ENCODE measurements around the gene FIBIN. TPM values are rescaled to one million over a fixed set of nuclear protein-coding genes. Genes with fewer than 3 reads are reported as not detected.
A peak's percentile ranks its signal among the peaks of the same experiment; 100 is the strongest.

Gene FIBIN
- total and polyA plus RNA-seq, 2 donors from 2014 or later = 14.5 to 85.4 TPM

DNA sequence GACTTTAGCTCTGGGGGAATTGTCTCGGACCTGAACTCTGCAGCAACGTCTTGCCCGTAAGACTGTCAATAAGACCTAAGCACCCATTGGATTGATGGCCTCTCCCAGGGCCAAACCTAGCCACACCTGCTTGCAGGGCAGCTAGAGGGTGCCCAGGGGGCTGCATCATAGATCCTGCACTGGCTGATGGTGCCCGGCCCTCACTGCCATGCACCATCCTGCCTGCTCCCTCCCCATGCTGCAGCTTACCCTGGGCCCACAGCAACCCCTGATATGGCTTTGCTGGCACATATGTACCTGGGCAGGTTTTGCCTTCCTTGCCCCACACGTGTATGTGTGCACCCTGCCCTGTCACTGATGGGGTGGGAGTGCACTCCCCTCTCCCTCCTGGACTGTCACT is 37.8 kb downstream of the FIBIN start:
- DNase-seq = peak in 1 of 5 donors; percentile 63

DNA sequence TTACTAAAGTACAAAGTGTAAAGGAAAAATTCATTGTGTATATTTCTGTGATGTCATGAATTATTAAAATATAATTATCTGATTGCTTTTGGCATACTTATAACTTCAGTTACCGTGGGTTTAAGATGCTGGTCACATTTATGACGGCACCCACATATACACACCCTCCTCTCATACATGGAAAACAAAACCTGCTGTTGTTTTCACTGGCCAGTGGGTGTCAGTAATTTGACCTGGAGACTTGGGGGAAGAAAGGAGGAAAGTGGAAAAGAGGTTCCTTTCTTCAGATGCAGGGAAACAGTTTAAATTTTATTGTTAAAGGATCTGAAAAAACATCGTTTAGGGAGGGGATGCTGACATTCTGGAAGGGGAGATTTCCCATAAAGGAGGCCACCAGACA is 46.0 kb downstream of the FIBIN start:
- FAIRE-seq = no peak
- TF ChIP-seq, protein P1, sequence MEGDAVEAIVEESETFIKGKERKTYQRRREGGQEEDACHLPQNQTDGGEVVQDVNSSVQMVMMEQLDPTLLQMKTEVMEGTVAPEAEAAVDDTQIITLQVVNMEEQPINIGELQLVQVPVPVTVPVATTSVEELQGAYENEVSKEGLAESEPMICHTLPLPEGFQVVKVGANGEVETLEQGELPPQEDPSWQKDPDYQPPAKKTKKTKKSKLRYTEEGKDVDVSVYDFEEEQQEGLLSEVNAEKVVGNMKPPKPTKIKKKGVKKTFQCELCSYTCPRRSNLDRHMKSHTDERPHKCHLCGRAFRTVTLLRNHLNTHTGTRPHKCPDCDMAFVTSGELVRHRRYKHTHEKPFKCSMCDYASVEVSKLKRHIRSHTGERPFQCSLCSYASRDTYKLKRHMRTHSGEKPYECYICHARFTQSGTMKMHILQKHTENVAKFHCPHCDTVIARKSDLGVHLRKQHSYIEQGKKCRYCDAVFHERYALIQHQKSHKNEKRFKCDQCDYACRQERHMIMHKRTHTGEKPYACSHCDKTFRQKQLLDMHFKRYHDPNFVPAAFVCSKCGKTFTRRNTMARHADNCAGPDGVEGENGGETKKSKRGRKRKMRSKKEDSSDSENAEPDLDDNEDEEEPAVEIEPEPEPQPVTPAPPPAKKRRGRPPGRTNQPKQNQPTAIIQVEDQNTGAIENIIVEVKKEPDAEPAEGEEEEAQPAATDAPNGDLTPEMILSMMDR (IDR thresholded peaks at IDR 0.05; ENCODE audit: borderline replicate concordance, extremely low read depth, insufficient read depth) = no peak
- Histone ChIP-seq H3K36me3 (ENCODE audit: control insufficient read depth in 2 of 3, insufficient read depth in 3 of 3, low read length in 3 of 3) (no peaks in the 10 kb centered on the region), H3K9me3 (ENCODE audit: control insufficient read depth in 2 of 3, insufficient read depth in 1 of 3, low read length in 3 of 3) (peaks cover 0 to 11% (median 0%) of the 10 kb centered on the region in 3 donors), H3K4me3 (ENCODE audit: low read length in 3 of 3) (no peak overlapping the region), H3K9ac (ENCODE audit: low read length in 3 of 3) (no peak overlapping the region), H3K27me3 (ENCODE audit: control insufficient read depth, insufficient read depth, low read length) (no peaks in the 10 kb centered on the region), H3K4me1 (ENCODE audit: control insufficient read depth in 2 of 3, insufficient read depth in 2 of 3, low read depth in 1 of 3, low read length in 3 of 3) (peaks cover 0 to 8% (median 5%) of the 10 kb centered on the region in 3 donors), H3K27ac (ENCODE audit: low read depth in 2 of 2, low read length in 2 of 2) (no peak overlapping the region)
- no peak for DNase-seq
- intact Hi-C loops (cut with DNase I) = no loop called here

More for the DNA sequence above, 37.8 kb downstream of the FIBIN start:
- intact Hi-C loops (cut with DNase I) = no loop called here
- Histone ChIP-seq H3K4me1 (ENCODE audit: control insufficient read depth in 2 of 3, insufficient read depth in 2 of 3, low read depth in 1 of 3, low read length in 3 of 3) (no peaks in the 10 kb centered on the region), H3K9ac (ENCODE audit: low read length in 3 of 3) (no peak overlapping the region), H3K4me3 (ENCODE audit: low read length in 3 of 3) (no peak overlapping the region), H3K9me3 (ENCODE audit: control insufficient read depth in 2 of 3, insufficient read depth in 1 of 3, low read length in 3 of 3) (peaks cover 0 to 15% (median 0%) of the 10 kb centered on the region in 3 donors), H3K36me3 (ENCODE audit: control insufficient read depth in 2 of 3, insufficient read depth in 3 of 3, low read length in 3 of 3) (no peaks in the 10 kb centered on the region), H3K27ac (ENCODE audit: low read depth in 2 of 2, low read length in 2 of 2) (no peak overlapping the region), H3K27me3 (ENCODE audit: control insufficient read depth, insufficient read depth, low read length) (no peaks in the 10 kb centered on the region)
- TF ChIP-seq, protein P1 (IDR thresholded peaks at IDR 0.05; ENCODE audit: borderline replicate concordance, extremely low read depth, insufficient read depth) = no peak
- FAIRE-seq = no peak

DNA sequence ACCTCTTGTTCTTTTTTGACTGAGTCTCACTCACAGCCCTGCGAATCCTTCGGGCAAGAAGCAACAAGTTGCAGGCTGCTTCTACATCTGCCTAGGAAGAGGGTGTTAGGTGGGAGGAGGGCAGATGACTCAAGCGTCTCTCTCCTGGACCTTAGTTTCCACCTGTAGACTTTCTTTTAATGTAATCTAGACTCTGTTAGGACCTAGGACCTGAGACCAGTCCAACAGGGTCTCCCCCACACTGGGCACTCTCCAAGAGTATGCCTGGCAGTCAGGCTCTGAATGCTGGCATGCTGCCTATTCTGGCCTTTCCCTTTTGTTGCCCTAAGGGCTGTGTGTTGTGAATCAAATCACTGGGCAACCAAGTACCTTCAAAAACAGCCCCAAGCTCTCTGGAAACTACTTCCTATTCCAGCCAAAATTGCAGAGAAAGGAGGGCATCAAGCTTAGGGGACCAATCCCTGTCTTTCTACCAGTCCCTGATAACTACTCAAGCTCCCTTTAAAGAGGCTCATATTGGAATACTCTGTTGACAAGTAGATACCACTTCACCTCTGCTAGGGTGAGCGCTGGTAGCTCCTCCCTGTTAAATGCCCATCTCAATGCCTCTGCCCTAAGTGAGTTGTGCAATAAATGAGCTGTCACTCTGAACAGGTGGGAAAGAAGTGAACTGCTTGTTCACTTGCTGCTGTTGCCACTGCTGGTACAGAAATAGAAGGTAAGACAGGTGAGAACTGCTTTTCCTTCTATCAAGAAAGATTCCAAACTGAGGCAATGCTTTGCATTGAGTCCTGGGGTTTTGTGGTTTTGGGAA is 46.6 kb downstream of the FIBIN start, which contains the start of gene BBOX1:
TSS of gene BBOX1 (plus strand) at position 514 of the 814 bp plus-strand sequence. CDS start 14,616 bp downstream, outside the sequence.
- Histone ChIP-seq H3K4me3 (ENCODE audit: low read length in 3 of 3) (no peak within 1 kb of the TSS), H3K4me1 (ENCODE audit: control insufficient read depth in 2 of 3, insufficient read depth in 2 of 3, low read depth in 1 of 3, low read length in 3 of 3) (peaks cover 0 to 8% (median 5%) of the 10 kb centered on the region in 3 donors), H3K27me3 (ENCODE audit: control insufficient read depth, insufficient read depth, low read length) (no peaks in the 10 kb centered on the region), H3K36me3 (ENCODE audit: control insufficient read depth in 2 of 3, insufficient read depth in 3 of 3, low read length in 3 of 3) (no peaks in the 10 kb centered on the region), H3K9ac (ENCODE audit: low read length in 3 of 3) (no peak within 1 kb of the TSS), H3K9me3 (ENCODE audit: control insufficient read depth in 2 of 3, insufficient read depth in 1 of 3, low read length in 3 of 3) (peaks cover 0 to 5% (median 0%) of the 10 kb centered on the region in 3 donors), H3K27ac (ENCODE audit: low read depth in 2 of 2, low read length in 2 of 2) (no peak within 1 kb of the TSS)
- intact Hi-C loops (cut with DNase I) = no loop called here
- no peak for FAIRE-seq
- TF ChIP-seq, protein P1 (IDR thresholded peaks at IDR 0.05; ENCODE audit: borderline replicate concordance, extremely low read depth, insufficient read depth) = no peak
- DNase-seq = peak in 3 of 5 donors; percentile 34 to 91 (median 43)
